ENCODE data around the gene KMO. TPM values are rescaled to one million over a fixed set of nuclear protein-coding genes. Genes with fewer than 3 reads are reported as not detected.

KMO gene
- total RNA-seq, 1 donor from 2014 or later, result 0.50 TPM

- Histone ChIP-seq H3K79me2 (ENCODE audit: insufficient read depth, low read length) (peaks cover 36% of the 10 kb centered on the region), H3K4me1 (ENCODE audit: insufficient read depth, low read length) (peaks cover 16% of the 10 kb centered on the region), H3K9ac (ENCODE audit: low read length) (no peak overlapping the region), H3K36me3 (ENCODE audit: insufficient read depth, low read length) (no peaks in the 10 kb centered on the region), H3K27ac (ENCODE audit: low read depth, low read length) (peak overlapping the region; percentile 8), H3K4me3 (ENCODE audit: insufficient read depth, low read depth, low read length) (peak overlapping the region; percentile 54), H3K27me3 (ENCODE audit: insufficient read depth, low read length) (no peaks in the 10 kb centered on the region), H4K20me1 (ENCODE audit: insufficient read depth, low read length) (peaks cover 18% of the 10 kb centered on the region), H3K4me2 (ENCODE audit: low read length) (peak overlapping the region; percentile 83), H3K9me3 (ENCODE audit: insufficient read depth, low read depth, low read length) (no peaks in the 10 kb centered on the region), H2AFZ (ENCODE audit: low read depth, low read length) (peak overlapping the region; percentile 86)
- Mint-ChIP-seq H3K36me3 (ENCODE audit: low read depth, unreplicated experiment) (no peaks in the 10 kb centered on the region), H3K4me1 (ENCODE audit: low read depth, unreplicated experiment) (peaks cover 34% of the 10 kb centered on the region), H3K27me3 (ENCODE audit: low read depth, unreplicated experiment) (no peaks in the 10 kb centered on the region), H3K4me3 (ENCODE audit: unreplicated experiment) (peak overlapping the region; percentile 81), H3K9me3 (ENCODE audit: unreplicated experiment) (peaks cover 2% of the 10 kb centered on the region), H3K27ac (ENCODE audit: unreplicated experiment) (peak overlapping the region; percentile 77)
- FAIRE-seq (no peak), DNase-seq (ENCODE audit: low read depth) (no peak)
- TF ChIP-seq, protein P1, sequence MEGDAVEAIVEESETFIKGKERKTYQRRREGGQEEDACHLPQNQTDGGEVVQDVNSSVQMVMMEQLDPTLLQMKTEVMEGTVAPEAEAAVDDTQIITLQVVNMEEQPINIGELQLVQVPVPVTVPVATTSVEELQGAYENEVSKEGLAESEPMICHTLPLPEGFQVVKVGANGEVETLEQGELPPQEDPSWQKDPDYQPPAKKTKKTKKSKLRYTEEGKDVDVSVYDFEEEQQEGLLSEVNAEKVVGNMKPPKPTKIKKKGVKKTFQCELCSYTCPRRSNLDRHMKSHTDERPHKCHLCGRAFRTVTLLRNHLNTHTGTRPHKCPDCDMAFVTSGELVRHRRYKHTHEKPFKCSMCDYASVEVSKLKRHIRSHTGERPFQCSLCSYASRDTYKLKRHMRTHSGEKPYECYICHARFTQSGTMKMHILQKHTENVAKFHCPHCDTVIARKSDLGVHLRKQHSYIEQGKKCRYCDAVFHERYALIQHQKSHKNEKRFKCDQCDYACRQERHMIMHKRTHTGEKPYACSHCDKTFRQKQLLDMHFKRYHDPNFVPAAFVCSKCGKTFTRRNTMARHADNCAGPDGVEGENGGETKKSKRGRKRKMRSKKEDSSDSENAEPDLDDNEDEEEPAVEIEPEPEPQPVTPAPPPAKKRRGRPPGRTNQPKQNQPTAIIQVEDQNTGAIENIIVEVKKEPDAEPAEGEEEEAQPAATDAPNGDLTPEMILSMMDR (IDR thresholded peaks at IDR 0.05; ENCODE audit: insufficient read depth, low read depth, low read length), result no peak
- TF ChIP-seq EZH2 (IDR thresholded peaks at IDR 0.05; ENCODE audit: insufficient read depth, low read length), result no peak
These were observed 108.9 kb downstream of the KMO start for GRCh38 chr1:241640867-241641622.

GRCh38 chr1:241641773-241642592, 109.8 kb downstream of the KMO start:
- H3K27ac Mint-ChIP-seq (ENCODE audit: unreplicated experiment), result peak overlapping the region; percentile 77
- no peak overlapping the region for H2AFZ ChIP-seq (ENCODE audit: low read depth, low read length)
- H3K4me2 ChIP-seq (ENCODE audit: low read length), result no peak overlapping the region
- H3K27me3 Mint-ChIP-seq (ENCODE audit: low read depth, unreplicated experiment), result no peaks in the 10 kb centered on the region
- peaks cover 17% of the 10 kb centered on the region for H4K20me1 ChIP-seq (ENCODE audit: insufficient read depth, low read length)
- H3K9ac ChIP-seq (ENCODE audit: low read length), result no peak overlapping the region
- no peak for TF ChIP-seq EZH2 (IDR thresholded peaks at IDR 0.05; ENCODE audit: insufficient read depth, low read length)
- TF ChIP-seq, protein P1 (IDR thresholded peaks at IDR 0.05; ENCODE audit: insufficient read depth, low read depth, low read length), result no peak
- no peaks in the 10 kb centered on the region for H3K9me3 ChIP-seq (ENCODE audit: insufficient read depth, low read depth, low read length)
- peak overlapping the region; percentile 22 for H3K27ac ChIP-seq (ENCODE audit: low read depth, low read length)
- no peak overlapping the region for H3K4me3 Mint-ChIP-seq (ENCODE audit: unreplicated experiment)
- peak; percentile 59 for DNase-seq (ENCODE audit: low read depth)
- no peaks in the 10 kb centered on the region for H3K36me3 ChIP-seq (ENCODE audit: insufficient read depth, low read length)
- peaks cover 27% of the 10 kb centered on the region for H3K79me2 ChIP-seq (ENCODE audit: insufficient read depth, low read length)
- H3K4me1 Mint-ChIP-seq (ENCODE audit: low read depth, unreplicated experiment), result peaks cover 31% of the 10 kb centered on the region
- H3K4me1 ChIP-seq (ENCODE audit: insufficient read depth, low read length), result peaks cover 16% of the 10 kb centered on the region
- FAIRE-seq, result no peak
- no peaks in the 10 kb centered on the region for H3K27me3 ChIP-seq (ENCODE audit: insufficient read depth, low read length)
- peaks cover 2% of the 10 kb centered on the region for H3K9me3 Mint-ChIP-seq (ENCODE audit: unreplicated experiment)
- H3K36me3 Mint-ChIP-seq (ENCODE audit: low read depth, unreplicated experiment), result no peaks in the 10 kb centered on the region
- no peak overlapping the region for H3K4me3 ChIP-seq (ENCODE audit: insufficient read depth, low read depth, low read length)

Measured in astrocyte (in vitro differentiated cells and primary cell).